Fibroblast of the aortic adventitia (primary cell): Measurements from ENCODE around the gene JARID2. TPM values are rescaled to one million over a fixed set of nuclear protein-coding genes. Genes with fewer than 3 reads are reported as not detected.

Experiments
- DNase-seq: peaks from one replicate; pipeline ENCODE4 v3.0.0-alpha.2; 2010; ENCODE audit warnings: low read depth
- H3K4me3 ChIP-seq: 2 replicates; pipeline ENCODE4 v1.5.1; 2011; ENCODE audit warnings: low read depth, mild to moderate bottlenecking, control low read depth, low read length, moderate library complexity
- CTCF ChIP-seq: IDR thresholded peaks from 2 replicates; pipeline ENCODE4 v1.5.1; 2011; ENCODE audit warnings: mild to moderate bottlenecking, low read length, control low read depth, inconsistent platforms; ENCODE audit not compliant: insufficient read depth
- total RNA-seq: library from RNA; depleted of rRNA; stranded (reverse); fragments of >200 nt; gene quantifications from 2 replicates; pipeline ENCODE4 v1.2.3, GENCODE V29; 2012; ENCODE audit warnings: low replicate concordance

JARID2 gene
- total RNA-seq, 1 donor: 8.3 TPM

DNA sequence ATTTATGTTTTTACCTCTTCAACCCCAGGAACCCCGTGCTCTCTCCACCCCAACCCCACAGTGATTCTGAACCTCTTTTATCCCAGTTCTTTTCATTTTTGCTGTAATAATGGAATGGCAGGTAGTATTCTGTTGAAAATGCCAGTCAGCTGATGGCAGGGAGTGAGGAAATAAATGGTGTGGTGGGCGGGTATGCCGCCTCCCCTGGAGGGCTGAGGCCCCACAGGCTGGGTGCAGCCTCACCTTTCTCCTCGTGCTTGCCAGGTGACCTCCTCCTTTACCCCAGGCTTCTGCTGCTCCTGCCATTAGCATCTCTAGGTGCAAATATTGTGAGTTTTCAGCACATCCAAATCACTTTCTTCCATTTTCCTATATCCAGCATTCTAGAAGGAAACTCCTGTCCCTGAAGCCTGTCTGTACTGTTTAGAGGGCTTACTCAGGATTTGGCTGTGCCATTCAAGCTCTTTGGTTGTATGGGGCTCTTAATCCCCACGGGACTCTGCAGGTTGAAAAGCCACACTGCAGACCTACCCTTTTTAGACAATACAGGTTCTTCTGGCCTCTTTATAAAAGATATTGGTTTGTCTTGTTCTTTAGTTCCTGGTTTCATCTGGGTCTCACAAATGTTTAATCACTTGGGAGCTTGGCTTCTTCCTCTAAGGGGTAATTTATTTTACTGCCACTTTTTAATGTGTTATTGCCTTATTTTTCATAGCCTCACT lies 201.8 kb downstream of the JARID2 start:
- DNase-seq: no peak
- no peak overlapping the region for H3K4me3 ChIP-seq
- TF ChIP-seq CTCF: no peak

- DNase-seq: no peak
- TF ChIP-seq CTCF: no peak
- no peak overlapping the region for H3K4me3 ChIP-seq
Observed at GRCh38 chr6:15449011-15449410, 203.1 kb downstream of the JARID2 start.

DNA sequence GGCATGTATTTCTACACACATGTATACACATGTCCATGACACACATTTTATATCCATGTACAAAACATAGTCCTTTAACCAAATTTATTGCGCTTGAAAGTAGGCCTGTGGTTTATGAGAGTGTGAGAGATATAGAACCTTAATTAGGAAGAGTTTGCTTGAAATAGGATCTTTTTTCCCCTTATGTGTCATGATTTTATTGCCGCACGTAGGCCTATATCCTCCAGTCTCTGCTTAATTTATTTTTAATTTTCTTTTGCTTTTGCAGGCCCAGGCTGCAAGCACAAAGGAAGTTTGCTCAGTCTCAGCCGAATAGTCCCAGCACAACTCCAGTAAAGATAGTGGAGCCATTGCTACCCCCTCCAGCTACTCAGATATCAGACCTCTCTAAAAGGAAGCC lies 205.9 kb downstream of the JARID2 start:
- DNase-seq: no peak
- no peak overlapping the region for H3K4me3 ChIP-seq
- TF ChIP-seq CTCF: no peak

GRCh38 chr6:15452182-15452941 lies 206.5 kb downstream of the JARID2 start:
- no peak overlapping the region for H3K4me3 ChIP-seq
- no peak for DNase-seq
- no peak for TF ChIP-seq CTCF

GRCh38 chr6:15453186-15453585 lies 207.3 kb downstream of the JARID2 start:
- TF ChIP-seq CTCF: no peak
- no peak overlapping the region for H3K4me3 ChIP-seq
- DNase-seq: no peak

- TF ChIP-seq CTCF: no peak
- H3K4me3 ChIP-seq: no peak overlapping the region
- DNase-seq: no peak
Observed at GRCh38 chr6:15453622-15454021, 207.8 kb downstream of the JARID2 start.

DNA sequence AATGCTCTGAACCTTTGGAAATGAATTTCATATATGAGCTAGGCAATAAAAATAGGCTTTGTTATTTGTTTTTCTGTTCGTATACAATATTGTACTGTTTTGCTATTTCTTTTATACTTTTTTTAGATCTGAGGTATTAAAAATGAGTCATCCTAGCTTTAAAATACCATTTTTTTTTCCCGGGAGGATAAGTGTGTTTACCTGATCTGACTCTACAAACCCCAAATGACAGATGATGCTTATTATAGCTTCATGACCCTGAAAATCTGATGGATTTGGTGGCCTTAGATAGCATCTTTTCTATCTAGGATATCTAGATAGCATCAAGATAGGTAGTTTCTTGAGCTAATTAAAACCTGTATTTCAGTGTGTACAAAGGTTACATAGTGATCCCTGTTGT lies 210.6 kb downstream of the JARID2 start:
- no peak overlapping the region for H3K4me3 ChIP-seq
- no peak for DNase-seq
- no peak for TF ChIP-seq CTCF
